T-helper 1 cell treated with Interleukin-12 subunit alpha and Interleukin-12 subunit beta and Interleukin-4 antibody, amounts not matched to agents 30 ng/mL and 1 ng/mL, for 36 hours (primary cell): ENCODE data around the gene FAM110A. TPM values are rescaled to one million over a fixed set of nuclear protein-coding genes. Genes with fewer than 3 reads are reported as not detected.
"Not testable (repeated sequence)": the region's sequence is repeated elsewhere in the genome, so short reads cannot be mapped to it uniquely, and the experiment has no call there.

Source experiments
- intact Hi-C: fragments of 100-400 bp; cut with micrococcal nuclease; formaldehyde crosslinking; loops from one replicate; pipeline ENCODE4 v1.15.1; 2024
- total RNA-seq: library from RNA; stranded (reverse); gene quantifications from 2 replicates; pipeline ENCODE4 v1.2.3, GENCODE V29; 2022

FAM110A gene
- total RNA-seq, 1 donor from 2014 or later, result 28.3 TPM

DNA sequence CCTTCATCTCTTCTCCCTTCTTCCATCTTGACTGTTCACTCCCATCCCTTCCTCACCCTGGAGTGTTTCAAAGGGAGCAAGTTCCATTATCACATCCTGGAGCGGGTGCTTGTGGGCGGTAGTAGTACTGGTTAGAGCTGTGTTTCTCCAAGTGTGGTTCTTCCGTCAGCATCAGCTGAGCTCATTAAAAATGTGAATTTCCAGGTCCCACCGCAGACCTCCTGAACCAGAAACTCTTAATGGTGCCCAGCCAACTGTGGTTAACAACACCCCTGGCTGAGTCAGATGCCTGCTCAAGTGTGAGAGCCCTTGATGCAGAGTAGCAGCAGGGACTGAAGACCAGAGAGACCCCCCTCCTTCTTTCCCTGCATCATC, 58.2 kb downstream of the FAM110A start:
- intact Hi-C loops, result no loop called here

DNA sequence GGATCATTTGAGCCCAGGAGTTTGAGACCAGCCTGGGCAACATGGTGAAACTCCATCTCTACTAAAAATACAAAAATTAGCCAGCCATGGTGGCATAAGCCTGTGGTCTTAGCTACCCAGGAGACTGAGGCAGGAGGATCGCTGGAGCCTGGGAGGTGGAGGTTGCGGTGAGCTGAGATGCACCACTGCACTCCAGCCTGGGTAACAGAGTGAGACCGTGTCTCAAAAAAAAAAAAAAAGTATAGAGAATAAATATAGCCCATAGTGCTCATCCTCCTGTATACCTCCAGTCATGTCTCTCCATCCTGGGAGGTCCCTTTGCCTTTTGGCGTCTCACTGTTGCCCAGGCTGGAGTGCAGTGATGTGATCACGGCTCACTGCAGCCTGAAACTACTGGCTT, 58.9 kb downstream of the FAM110A start:
- intact Hi-C loops, result not testable (repeated sequence)

Other genes starting within 250 kb of the FAM110A start
- not detected in 2 replicates for gene TCF15, start 223.4 kb upstream of the FAM110A start, total RNA-seq
- 16.8 and 17.1 TPM in 2 replicates for gene SRXN1, start 180.5 kb upstream of the FAM110A start, total RNA-seq
- gene SCRT2, start 157.9 kb upstream of the FAM110A start, total RNA-seq, result not detected in 2 replicates
- not detected in 2 replicates for gene SLC52A3, start 65.2 kb upstream of the FAM110A start, total RNA-seq
- gene ANGPT4, start 82.6 kb downstream of the FAM110A start, total RNA-seq, result not detected in 2 replicates
- gene RSPO4, start 168.6 kb downstream of the FAM110A start, total RNA-seq, result not detected in 2 replicates